IPS-18a (cell line): ENCODE data around the gene SPATS2L.

Source experiments
- H3K27ac ChIP-seq: one replicate; pipeline ENCODE4 v1.5.1; 2013; ENCODE audit warnings: low read length
- H3K27me3 ChIP-seq: one replicate; pipeline ENCODE4 v1.6.1; 2013; ENCODE audit warnings: mild to moderate bottlenecking, low read length; ENCODE audit not compliant: control insufficient read depth, insufficient read depth
- H3K36me3 ChIP-seq: one replicate; pipeline ENCODE4 v1.6.1; 2013; ENCODE audit warnings: low read depth, low read length; ENCODE audit not compliant: control insufficient read depth
- H3K4me1 ChIP-seq: one replicate; pipeline ENCODE4 v1.6.1; 2013; ENCODE audit warnings: low read depth, low read length; ENCODE audit not compliant: control insufficient read depth
- H3K4me3 ChIP-seq: one replicate; pipeline ENCODE4 v1.5.1; 2013; ENCODE audit warnings: low read length
- H3K9ac ChIP-seq: one replicate; pipeline ENCODE4 v1.6.1; 2013; ENCODE audit warnings: mild to moderate bottlenecking, low read length, moderate library complexity
- H3K9me3 ChIP-seq: one replicate; pipeline ENCODE4 v1.6.1; 2013; ENCODE audit warnings: low read depth, low read length; ENCODE audit not compliant: control insufficient read depth

Gene SPATS2L

GRCh38 chr2:200453853-200454534 lies 147.5 kb downstream of the SPATS2L start:
- no peaks in the 10 kb centered on the region for H3K27me3 ChIP-seq
- peaks cover 8% of the 10 kb centered on the region for H3K4me1 ChIP-seq
- no peak overlapping the region for H3K27ac ChIP-seq
- no peaks in the 10 kb centered on the region for H3K9me3 ChIP-seq
- H3K9ac ChIP-seq, result no peak overlapping the region
- H3K36me3 ChIP-seq, result no peaks in the 10 kb centered on the region
- no peak overlapping the region for H3K4me3 ChIP-seq

GRCh38 chr2:200454927-200455801 lies 148.7 kb downstream of the SPATS2L start:
- H3K27me3 ChIP-seq, result no peaks in the 10 kb centered on the region
- no peak overlapping the region for H3K4me3 ChIP-seq
- H3K9me3 ChIP-seq, result no peaks in the 10 kb centered on the region
- peaks cover 5% of the 10 kb centered on the region for H3K36me3 ChIP-seq
- H3K9ac ChIP-seq, result no peak overlapping the region
- H3K27ac ChIP-seq, result no peak overlapping the region
- H3K4me1 ChIP-seq, result peaks cover 8% of the 10 kb centered on the region

- H3K27me3 ChIP-seq, result no peaks in the 10 kb centered on the region
- H3K9ac ChIP-seq, result no peak overlapping the region
- H3K36me3 ChIP-seq, result peaks cover 5% of the 10 kb centered on the region
- H3K9me3 ChIP-seq, result no peaks in the 10 kb centered on the region
- H3K4me1 ChIP-seq, result peaks cover 8% of the 10 kb centered on the region
- H3K27ac ChIP-seq, result no peak overlapping the region
- no peak overlapping the region for H3K4me3 ChIP-seq
These were observed 149.5 kb downstream of the SPATS2L start for GRCh38 chr2:200455958-200456421.

- Histone ChIP-seq H3K27ac (no peak overlapping the region), H3K9ac (no peak overlapping the region), H3K9me3 (no peaks in the 10 kb centered on the region)
These were observed 150.1 kb downstream of the SPATS2L start for GRCh38 chr2:200456567-200456966.

GRCh38 chr2:200459101-200459500 lies 152.6 kb downstream of the SPATS2L start:
- Histone ChIP-seq H3K36me3 (peaks cover 20% of the 10 kb centered on the region), H3K4me1 (peaks cover under 1% of the 10 kb centered on the region), H3K9me3 (no peaks in the 10 kb centered on the region), H3K9ac (no peak overlapping the region), H3K27me3 (no peaks in the 10 kb centered on the region), H3K27ac (no peak overlapping the region), H3K4me3 (no peak overlapping the region)

More at GRCh38 chr2:200456567-200456966, 150.1 kb downstream of the SPATS2L start:
- no peaks in the 10 kb centered on the region for H3K27me3 ChIP-seq
- peaks cover 8% of the 10 kb centered on the region for H3K4me1 ChIP-seq
- peaks cover 9% of the 10 kb centered on the region for H3K36me3 ChIP-seq
- H3K4me3 ChIP-seq, result no peak overlapping the region

- H3K27ac ChIP-seq, result no peak overlapping the region
- no peak overlapping the region for H3K9ac ChIP-seq
- peaks cover 23% of the 10 kb centered on the region for H3K36me3 ChIP-seq
- H3K9me3 ChIP-seq, result no peaks in the 10 kb centered on the region
- no peaks in the 10 kb centered on the region for H3K27me3 ChIP-seq
- no peak overlapping the region for H3K4me3 ChIP-seq
- H3K4me1 ChIP-seq, result no peaks in the 10 kb centered on the region
These were observed 155.6 kb downstream of the SPATS2L start for GRCh38 chr2:200461846-200462710.

GRCh38 chr2:200463452-200463851 lies 157.0 kb downstream of the SPATS2L start:
- Histone ChIP-seq H3K4me3 (no peak overlapping the region), H3K4me1 (no peaks in the 10 kb centered on the region), H3K27ac (no peak overlapping the region), H3K36me3 (peaks cover 37% of the 10 kb centered on the region), H3K27me3 (no peaks in the 10 kb centered on the region), H3K9me3 (no peaks in the 10 kb centered on the region), H3K9ac (no peak overlapping the region)

- Histone ChIP-seq H3K4me1 (no peaks in the 10 kb centered on the region), H3K27ac (no peak overlapping the region), H3K4me3 (no peak overlapping the region), H3K27me3 (no peaks in the 10 kb centered on the region), H3K9ac (no peak overlapping the region), H3K36me3 (peaks cover 45% of the 10 kb centered on the region), H3K9me3 (no peaks in the 10 kb centered on the region)
These were observed 160.2 kb downstream of the SPATS2L start for GRCh38 chr2:200466425-200467418.

- Histone ChIP-seq H3K27me3 (no peaks in the 10 kb centered on the region), H3K9me3 (no peaks in the 10 kb centered on the region), H3K9ac (no peak overlapping the region), H3K36me3 (peaks cover 44% of the 10 kb centered on the region), H3K4me1 (no peaks in the 10 kb centered on the region), H3K27ac (no peak overlapping the region), H3K4me3 (no peak overlapping the region)
These were observed 161.6 kb downstream of the SPATS2L start for GRCh38 chr2:200467806-200468681.

GRCh38 chr2:200469708-200470211 lies 163.3 kb downstream of the SPATS2L start:
- Histone ChIP-seq H3K27me3 (no peaks in the 10 kb centered on the region), H3K27ac (no peak overlapping the region), H3K9me3 (no peaks in the 10 kb centered on the region), H3K4me1 (no peaks in the 10 kb centered on the region), H3K9ac (no peak overlapping the region), H3K36me3 (peaks cover 45% of the 10 kb centered on the region), H3K4me3 (no peak overlapping the region)
